GM12864 (cell line): Measurements from ENCODE around the gene BCKDHA.

Experiments
- DNase-seq: peaks from one replicate; pipeline ENCODE4 v3.0.0-alpha.2; 2011; ENCODE audit warnings: low read depth
- H3K4me3 ChIP-seq: 2 replicates; pipeline ENCODE4 v1.5.1; 2011; ENCODE audit warnings: mild to moderate bottlenecking, low read depth, low read length, control low read depth
- CTCF ChIP-seq: IDR thresholded peaks from 2 replicates; pipeline ENCODE4 v1.5.1; 2011; ENCODE audit warnings: low read depth, mild to moderate bottlenecking, moderate library complexity, low read length, control low read depth, inconsistent platforms; ENCODE audit errors: missing control alignments

Gene BCKDHA

GRCh38 chr19:41439441-41440222, 42.0 kb downstream of the BCKDHA start, which contains the start of gene DMAC2:
DMAC2 (minus strand) TSS chr19:41439912; CDS start chr19:41439899, 13 bp downstream.
- peak; percentile 98 for DNase-seq
- TF ChIP-seq CTCF: peak; percentile 66
- H3K4me3 ChIP-seq: peak within 1 kb of the TSS; percentile 75

- TF ChIP-seq CTCF: no peak
- no peak overlapping the region for H3K4me3 ChIP-seq
- no peak for DNase-seq
Observed at GRCh38 chr19:41441321-41441945, 43.8 kb downstream of the BCKDHA start.

- TF ChIP-seq CTCF: no peak
- DNase-seq: no peak
- no peak within 1 kb of the TSS for H3K4me3 ChIP-seq
Observed at GRCh38 chr19:41442473-41443355, 45.1 kb downstream of the BCKDHA start, which contains the start of gene ERICH4. ERICH4 (plus strand) TSS chr19:41443156; CDS start chr19:41443170, 14 bp downstream.

- H3K4me3 ChIP-seq: no peak overlapping the region
- peak; percentile 4 for TF ChIP-seq CTCF
- no peak for DNase-seq
Observed at GRCh38 chr19:41443813-41444455, 46.3 kb downstream of the BCKDHA start.

- no peak for DNase-seq
- no peak overlapping the region for H3K4me3 ChIP-seq
- TF ChIP-seq CTCF: no peak
Observed at GRCh38 chr19:41445575-41445974, 48.0 kb downstream of the BCKDHA start.

GRCh38 chr19:41447732-41448332, 50.2 kb downstream of the BCKDHA start:
- no peak for DNase-seq
- TF ChIP-seq CTCF: no peak
- H3K4me3 ChIP-seq: no peak overlapping the region
